DMS53 treated with DMSO at 0.1 percent for 48 hours (cell line): ENCODE data around the gene FAHD2B.
A peak's percentile ranks its signal among the peaks of the same experiment; 100 is the strongest.
"Not testable (repeated sequence)": the region's sequence is repeated elsewhere in the genome, so short reads cannot be mapped to it uniquely, and the experiment has no call there.

Source experiments
- DNase-seq: peaks from one replicate; lab custom pipeline; 2025; ENCODE audit not compliant: unreplicated experiment; lab: John Stamatoyannopoulos, UW

The FAHD2B gene

GRCh38 chr2:97068074-97068473, 26.6 kb downstream of the FAHD2B start:
- no peak for DNase-seq

- no peak for DNase-seq
Observed at GRCh38 chr2:97067279-97068004, 27.2 kb downstream of the FAHD2B start.

- DNase-seq: not testable (repeated sequence)
Observed at GRCh38 chr2:97066030-97066429, 28.7 kb downstream of the FAHD2B start.

- not testable (repeated sequence) for DNase-seq
Observed at GRCh38 chr2:97062020-97062419, 32.7 kb downstream of the FAHD2B start.

DNA sequence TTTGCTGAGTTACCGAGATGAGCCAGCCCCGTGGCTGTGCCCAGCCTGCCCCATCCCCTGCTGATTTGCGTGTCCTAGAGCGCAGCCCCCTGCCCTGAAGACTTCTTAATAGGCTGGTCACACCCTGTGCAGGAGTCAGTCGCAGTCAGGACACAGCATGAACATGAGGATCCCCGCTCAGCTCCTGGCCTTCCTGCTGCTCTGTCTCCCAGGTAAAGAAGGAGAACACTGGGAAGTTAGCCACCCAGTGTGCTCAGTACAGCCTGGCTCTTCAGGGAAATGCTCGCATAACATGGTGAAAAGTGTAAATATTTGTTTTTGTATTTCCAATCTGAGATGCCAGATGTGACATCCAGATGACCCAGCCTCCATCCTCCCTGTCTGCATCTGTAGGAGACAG, 34.9 kb downstream of the FAHD2B start:
- peak; percentile 49 for DNase-seq

- not testable (repeated sequence) for DNase-seq
Observed at GRCh38 chr2:97056150-97056549, 38.5 kb downstream of the FAHD2B start.

GRCh38 chr2:97050032-97050431, 44.6 kb downstream of the FAHD2B start:
- not testable (repeated sequence) for DNase-seq

DNA sequence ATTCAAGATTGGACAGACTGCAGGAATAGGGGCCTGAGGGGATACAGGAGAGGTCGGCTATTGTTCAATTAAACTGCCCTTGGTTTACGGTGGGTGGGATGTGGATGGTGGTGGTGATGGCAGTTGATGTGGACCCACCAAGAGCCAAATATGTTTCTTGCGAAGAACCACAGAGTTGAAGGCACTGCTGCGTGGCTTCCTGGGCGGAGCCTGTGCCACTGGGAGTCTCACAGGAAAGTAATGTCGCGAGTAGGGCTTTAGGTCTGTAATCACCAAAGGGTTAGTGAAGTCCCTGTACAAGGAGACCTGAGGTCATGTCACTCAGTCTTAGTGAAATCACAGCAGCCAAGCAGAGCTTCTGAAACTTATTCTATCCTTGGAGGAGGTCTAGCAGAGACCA, 46.2 kb downstream of the FAHD2B start:
- DNase-seq: not testable (repeated sequence)

- DNase-seq: not testable (repeated sequence)
Observed at GRCh38 chr2:97046676-97047075, 48.0 kb downstream of the FAHD2B start.

GRCh38 chr2:97045895-97046499, 48.7 kb downstream of the FAHD2B start:
- not testable (repeated sequence) for DNase-seq
